Panc1 (cell line): ENCODE data around the gene OTOA.

Source experiments
- CTCF ChIP-seq: fragments of 450-650 bp; IDR thresholded peaks from 2 replicates; pipeline ENCODE4 v1.5.1; 2017; ENCODE audit warnings: mild to moderate bottlenecking
- TF ChIP-seq, protein P1 (sequence below), 2 experiments: IDR thresholded peaks; 2 replicates each; pipeline ENCODE4 v1.6.1; 2011 to 2012; ENCODE audit warnings: low read depth in 2 of 2, control low read depth in 1 of 2, low read length in 1 of 2, mild to moderate bottlenecking in 1 of 2, moderate library complexity in 1 of 2; ENCODE audit not compliant: insufficient read depth in 1 of 2

GRCh38 chr16:21666772-21667171 is 3.0 kb downstream of the OTOA start:
- TF ChIP-seq CTCF = no peak
- TF ChIP-seq, protein P1, sequence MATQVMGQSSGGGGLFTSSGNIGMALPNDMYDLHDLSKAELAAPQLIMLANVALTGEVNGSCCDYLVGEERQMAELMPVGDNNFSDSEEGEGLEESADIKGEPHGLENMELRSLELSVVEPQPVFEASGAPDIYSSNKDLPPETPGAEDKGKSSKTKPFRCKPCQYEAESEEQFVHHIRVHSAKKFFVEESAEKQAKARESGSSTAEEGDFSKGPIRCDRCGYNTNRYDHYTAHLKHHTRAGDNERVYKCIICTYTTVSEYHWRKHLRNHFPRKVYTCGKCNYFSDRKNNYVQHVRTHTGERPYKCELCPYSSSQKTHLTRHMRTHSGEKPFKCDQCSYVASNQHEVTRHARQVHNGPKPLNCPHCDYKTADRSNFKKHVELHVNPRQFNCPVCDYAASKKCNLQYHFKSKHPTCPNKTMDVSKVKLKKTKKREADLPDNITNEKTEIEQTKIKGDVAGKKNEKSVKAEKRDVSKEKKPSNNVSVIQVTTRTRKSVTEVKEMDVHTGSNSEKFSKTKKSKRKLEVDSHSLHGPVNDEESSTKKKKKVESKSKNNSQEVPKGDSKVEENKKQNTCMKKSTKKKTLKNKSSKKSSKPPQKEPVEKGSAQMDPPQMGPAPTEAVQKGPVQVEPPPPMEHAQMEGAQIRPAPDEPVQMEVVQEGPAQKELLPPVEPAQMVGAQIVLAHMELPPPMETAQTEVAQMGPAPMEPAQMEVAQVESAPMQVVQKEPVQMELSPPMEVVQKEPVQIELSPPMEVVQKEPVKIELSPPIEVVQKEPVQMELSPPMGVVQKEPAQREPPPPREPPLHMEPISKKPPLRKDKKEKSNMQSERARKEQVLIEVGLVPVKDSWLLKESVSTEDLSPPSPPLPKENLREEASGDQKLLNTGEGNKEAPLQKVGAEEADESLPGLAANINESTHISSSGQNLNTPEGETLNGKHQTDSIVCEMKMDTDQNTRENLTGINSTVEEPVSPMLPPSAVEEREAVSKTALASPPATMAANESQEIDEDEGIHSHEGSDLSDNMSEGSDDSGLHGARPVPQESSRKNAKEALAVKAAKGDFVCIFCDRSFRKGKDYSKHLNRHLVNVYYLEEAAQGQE (IDR thresholded peaks at IDR 0.05; ENCODE audit: insufficient read depth in 1 of 2, low read depth in 2 of 2, low read length in 1 of 2) = no peak
